Endothelial cell of umbilical vein (primary cell): ENCODE measurements around the gene CIZ1. TPM values are rescaled to one million over a fixed set of nuclear protein-coding genes. Genes with fewer than 3 reads are reported as not detected.

Experiments used
- BruUV-seq: library from RNA; stranded (reverse); fragments of 400-500 nt; replicated peaks from 2 replicates; lab custom pipeline; 2021; lab: Mats Ljungman, UMichigan
- CTCF ChIA-PET: fragments of 300-600, 350-600 bp; sonication (Branson Sonifier 250); formaldehyde crosslinking; loops from one replicate; lab custom pipeline; 2021; ENCODE audit warnings: antibody characterized with exemption, inconsistent platforms; lab: Charles Lee
- POLR2A ChIA-PET: fragments of 300-600, 350-600 bp; sonication (Branson Sonifier 250); formaldehyde crosslinking; loops from one replicate; lab custom pipeline; 2021; ENCODE audit warnings: antibody characterized with exemption, inconsistent platforms; lab: Charles Lee
- DNase-seq: peaks from one replicate; pipeline ENCODE4 v3.0.0-alpha.2; 2011; ENCODE audit warnings: low read depth, low spot score
- FAIRE-seq: peaks from 2 replicates; lab custom pipeline; 2011; peaks lifted over from hg19 to GRCh38; lab: Jason Lieb, UNC
- H2AFZ ChIP-seq: 2 replicates; pipeline ENCODE4 v1.6.0; 2012; ENCODE audit warnings: low read depth, low read length, control low read depth, inconsistent platforms
- H3K27ac ChIP-seq: 2 replicates; pipeline ENCODE4 v1.5.1; 2011; ENCODE audit warnings: low read depth, mild to moderate bottlenecking, control low read depth, low read length, moderate library complexity; ENCODE audit not compliant: insufficient read depth
- H3K27me3 ChIP-seq, 2 experiments: 2 replicates each; pipeline versions ENCODE4 v1.6.0 to v1.6.1; 2011; ENCODE audit warnings: low read length in 2 of 2, mixed read lengths in 1 of 2; ENCODE audit not compliant: control insufficient read depth in 2 of 2, insufficient read depth in 2 of 2
- H3K36me3 ChIP-seq, 2 experiments: 2 replicates in 1 of 2; 3 replicates in 1 of 2; pipeline ENCODE4 v1.5.1; 2011; ENCODE audit warnings: low read length in 2 of 2, mild to moderate bottlenecking in 1 of 2, moderate library complexity in 1 of 2; ENCODE audit not compliant: control insufficient read depth in 2 of 2, insufficient read depth in 2 of 2; ENCODE audit errors: extremely low read depth in 1 of 2
- H3K4me1 ChIP-seq: 3 replicates; pipeline ENCODE4 v1.5.1; 2011; ENCODE audit warnings: mild to moderate bottlenecking, low read length; ENCODE audit not compliant: control insufficient read depth, insufficient read depth; ENCODE audit errors: extremely low read depth
- H3K4me2 ChIP-seq: 2 replicates; pipeline ENCODE4 v1.6.1; 2011; ENCODE audit warnings: low read length, control low read depth, mixed read lengths; ENCODE audit not compliant: insufficient read depth
- H3K4me3 ChIP-seq, 3 experiments: fragments of 200-600 bp in 1 of 3; sonication (generic), shearing (Covaris generic) in 1 of 3; replicated peaks in 1 of 3; 2 replicates each; pipeline ENCODE4 v1.5.1; 2011 to 2016; ENCODE audit warnings: control low read depth in 3 of 3, low read length in 3 of 3, mild to moderate bottlenecking in 2 of 3, inconsistent platforms in 1 of 3, low read depth in 1 of 3, moderate library complexity in 1 of 3; ENCODE audit not compliant: insufficient read depth in 1 of 3
- H3K79me2 ChIP-seq: 2 replicates; pipeline ENCODE4 v1.6.0; 2012; ENCODE audit warnings: low read length, inconsistent platforms; ENCODE audit not compliant: control insufficient read depth, insufficient read depth
- H3K9ac ChIP-seq: replicated peaks from 2 replicates; pipeline ENCODE3; 2011; ENCODE audit warnings: low read length, control low read depth; ENCODE audit not compliant: insufficient read depth; ENCODE audit errors: extremely low read depth
- H3K9me1 ChIP-seq: replicated peaks from 3 replicates; pipeline ENCODE4 v1.6.0; 2011; ENCODE audit warnings: mild to moderate bottlenecking, low read length; ENCODE audit not compliant: control insufficient read depth, insufficient read depth; ENCODE audit errors: extremely low read depth
- H3K9me3 ChIP-seq: replicated peaks from 2 replicates; pipeline ENCODE4 v1.5.1; 2012; ENCODE audit warnings: low read length, inconsistent platforms; ENCODE audit not compliant: control insufficient read depth, insufficient read depth
- H4K20me1 ChIP-seq: replicated peaks from 2 replicates; pipeline ENCODE3; 2011; ENCODE audit warnings: mild to moderate bottlenecking, low read length; ENCODE audit not compliant: control insufficient read depth, insufficient read depth; ENCODE audit errors: extremely low read depth
- EZH2 ChIP-seq: IDR thresholded peaks from 2 replicates; pipeline ENCODE4 v1.6.1; 2012; ENCODE audit warnings: borderline replicate concordance, low read depth, mild to moderate bottlenecking, moderate library complexity, low read length, inconsistent platforms; ENCODE audit not compliant: severe bottlenecking
- FOS ChIP-seq: IDR thresholded peaks from 2 replicates; pipeline ENCODE4 v1.6.1; 2011; ENCODE audit warnings: mild to moderate bottlenecking, low read length, moderate library complexity, borderline replicate concordance; ENCODE audit not compliant: insufficient read depth
- GATA2 ChIP-seq: IDR thresholded peaks from 2 replicates; pipeline ENCODE4 v1.7.0; 2011; ENCODE audit warnings: low read depth, mild to moderate bottlenecking, moderate library complexity, mixed read lengths, low read length; ENCODE audit not compliant: insufficient read length, insufficient read depth
- JUN ChIP-seq: IDR thresholded peaks from 2 replicates; pipeline ENCODE4 v1.6.1; 2011; ENCODE audit warnings: borderline replicate concordance, low read depth; ENCODE audit not compliant: insufficient read length, insufficient read depth
- MYC ChIP-seq: IDR thresholded peaks from one replicate; pipeline ENCODE4 v1.6.1; 2011; ENCODE audit warnings: mild to moderate bottlenecking, low read depth, low read length
- POLR2A ChIP-seq: IDR thresholded peaks from 2 replicates; pipeline ENCODE4 v1.6.1; 2012; ENCODE audit warnings: low read depth, mild to moderate bottlenecking, control low read depth, low read length
- POLR2AphosphoS5 ChIP-seq: IDR thresholded peaks from 2 replicates; pipeline ENCODE4 v1.6.1; 2012; ENCODE audit warnings: low read depth, mild to moderate bottlenecking, control low read depth, low read length, moderate library complexity; ENCODE audit not compliant: insufficient read depth
- dilution Hi-C: fragments of 300-500 bp; cut with MboI; formaldehyde crosslinking; loops from one replicate; pipeline ENCODE4 v1.15.0; 2019; ENCODE audit warnings: low sequenced_read_pairs; ENCODE audit not compliant: extremely low pct_ligation_motif_present
- intact Hi-C: fragments of 100-400 bp; cut with micrococcal nuclease; formaldehyde crosslinking; loops from one replicate; pipeline ENCODE4 v1.10.0; 2022
- polyA plus RNA-seq, 4 experiments: library from polyadenylated mRNA; depleted of rRNA in 3 of 4; stranded (reverse) in 3 of 4; unstranded in 1 of 4; fragments of >200 nt; gene quantifications; 2 replicates each; pipeline versions ENCODE4 v1.2.1 to v1.2.3, GENCODE V29; 2011 to 2012; ENCODE audit warnings: missing spikeins in 1 of 4
- total RNA-seq: library from RNA; stranded (reverse); gene quantifications from 2 replicates; pipeline ENCODE4 v1.2.3, GENCODE V29; 2021
- TF ChIP-seq, protein P1 (sequence below), 2 donors: IDR thresholded peaks; 1 replicate in 1 of 2; 2 replicates in 1 of 2; pipeline ENCODE4 v1.5.1; 2011; ENCODE audit warnings: low read length in 2 of 2, mild to moderate bottlenecking in 2 of 2, moderate library complexity in 2 of 2, control low read depth in 1 of 2, inconsistent platforms in 1 of 2, low read depth in 1 of 2; ENCODE audit not compliant: insufficient read depth in 1 of 2; ENCODE audit errors: extremely low read depth in 1 of 2
- TF ChIP-seq, protein P2 (sequence below): IDR thresholded peaks from 2 replicates; pipeline ENCODE4 v1.6.1; 2011; ENCODE audit not compliant: insufficient read depth, insufficient read length

Gene CIZ1
- total and polyA plus RNA-seq, 2 donors (not counting 3 experiments of a cell fraction or from before 2014, with no cell fraction given): 88.3 to 150 TPM

DNA sequence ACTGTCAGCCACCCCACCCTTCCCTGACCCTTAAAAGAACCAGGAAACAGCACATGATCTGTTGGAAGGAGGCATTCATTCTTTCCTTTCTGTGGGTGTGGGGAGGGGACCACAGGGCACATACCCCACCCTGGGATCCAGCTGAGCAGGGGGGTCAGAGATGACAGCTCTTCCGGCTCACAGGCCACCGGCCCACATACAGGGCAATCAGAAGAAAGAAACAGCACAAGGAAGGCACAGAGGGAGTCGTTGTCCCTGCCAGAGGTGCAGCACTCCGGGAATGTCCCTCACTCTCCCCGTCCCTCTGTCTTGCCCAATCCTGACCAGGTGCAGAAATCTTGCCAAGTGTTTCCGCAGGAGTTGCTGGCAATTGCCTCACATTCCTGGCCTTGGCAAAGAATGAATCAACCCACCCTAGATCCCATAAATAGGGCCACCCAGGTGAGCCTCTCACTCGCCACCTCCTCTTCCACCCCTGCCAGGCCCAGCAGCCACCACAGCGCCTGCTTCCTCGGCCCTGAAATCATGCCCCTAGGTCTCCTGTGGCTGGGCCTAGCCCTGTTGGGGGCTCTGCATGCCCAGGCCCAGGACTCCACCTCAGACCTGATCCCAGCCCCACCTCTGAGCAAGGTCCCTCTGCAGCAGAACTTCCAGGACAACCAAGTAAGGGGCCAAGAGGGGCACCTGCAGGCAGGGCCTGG lies 42.2 kb downstream of the CIZ1 start, which contains the start of gene LCN2:
LCN2 (plus strand) TSS at position 453 of the 701 bp plus-strand sequence; CDS start at position 526, 73 bp downstream.
- dilution Hi-C loops: no loop called here
- FAIRE-seq (no peak), DNase-seq (no peak)
- no peaks in the 10 kb centered on the region for H4K20me1 ChIP-seq
- H3K27me3 ChIP-seq: no peaks in the 10 kb centered on the region
- no peak within 1 kb of the TSS for H2AFZ ChIP-seq
- TF ChIP-seq, protein P1, sequence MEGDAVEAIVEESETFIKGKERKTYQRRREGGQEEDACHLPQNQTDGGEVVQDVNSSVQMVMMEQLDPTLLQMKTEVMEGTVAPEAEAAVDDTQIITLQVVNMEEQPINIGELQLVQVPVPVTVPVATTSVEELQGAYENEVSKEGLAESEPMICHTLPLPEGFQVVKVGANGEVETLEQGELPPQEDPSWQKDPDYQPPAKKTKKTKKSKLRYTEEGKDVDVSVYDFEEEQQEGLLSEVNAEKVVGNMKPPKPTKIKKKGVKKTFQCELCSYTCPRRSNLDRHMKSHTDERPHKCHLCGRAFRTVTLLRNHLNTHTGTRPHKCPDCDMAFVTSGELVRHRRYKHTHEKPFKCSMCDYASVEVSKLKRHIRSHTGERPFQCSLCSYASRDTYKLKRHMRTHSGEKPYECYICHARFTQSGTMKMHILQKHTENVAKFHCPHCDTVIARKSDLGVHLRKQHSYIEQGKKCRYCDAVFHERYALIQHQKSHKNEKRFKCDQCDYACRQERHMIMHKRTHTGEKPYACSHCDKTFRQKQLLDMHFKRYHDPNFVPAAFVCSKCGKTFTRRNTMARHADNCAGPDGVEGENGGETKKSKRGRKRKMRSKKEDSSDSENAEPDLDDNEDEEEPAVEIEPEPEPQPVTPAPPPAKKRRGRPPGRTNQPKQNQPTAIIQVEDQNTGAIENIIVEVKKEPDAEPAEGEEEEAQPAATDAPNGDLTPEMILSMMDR (IDR thresholded peaks at IDR 0.05; ENCODE audit: extremely low read depth in 1 of 2, insufficient read depth in 1 of 2, low read depth in 1 of 2, low read length in 2 of 2): no peak
- TF ChIP-seq POLR2A (no peak), POLR2AphosphoS5 (no peak), GATA2 (no peak), FOS (no peak), JUN (no peak), MYC (no peak), EZH2 (no peak)
- TF ChIP-seq, protein P2, sequence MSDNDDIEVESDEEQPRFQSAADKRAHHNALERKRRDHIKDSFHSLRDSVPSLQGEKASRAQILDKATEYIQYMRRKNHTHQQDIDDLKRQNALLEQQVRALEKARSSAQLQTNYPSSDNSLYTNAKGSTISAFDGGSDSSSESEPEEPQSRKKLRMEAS: no peak
- H3K9me1 ChIP-seq: no peaks in the 10 kb centered on the region
- CTCF ChIA-PET: no interaction called here
- no peaks in the 10 kb centered on the region for H3K9me3 ChIP-seq
- no peak within 1 kb of the TSS for H3K9ac ChIP-seq
- no peak within 1 kb of the TSS for H3K27ac ChIP-seq
- intact Hi-C loops: no loop called here
- no TSS peak for BruUV-seq
- POLR2A ChIA-PET: no interaction called here
- H3K79me2 ChIP-seq: no peaks in the 10 kb centered on the region
- H3K4me3 ChIP-seq: no peak within 1 kb of the TSS
- no peaks in the 10 kb centered on the region for H3K36me3 ChIP-seq
- no peaks in the 10 kb centered on the region for H3K4me1 ChIP-seq
- no peak within 1 kb of the TSS for H3K4me2 ChIP-seq
